ENCODE measurements around the gene TAPT1.
A peak's percentile ranks its signal among the peaks of the same experiment; 100 is the strongest.
"Not testable (repeated sequence)": the region's sequence is repeated elsewhere in the genome, so short reads cannot be mapped to it uniquely, and the experiment has no call there.

TAPT1 gene

GRCh38 chr4:16225863-16226815, at the start of gene TAPT1:
Gene TAPT1 (minus strand): TSS chr4:16226471. CDS start chr4:16226457, 14 bp downstream.
- DNase-seq (ENCODE audit: low spot score), result peak; percentile 68

DNA sequence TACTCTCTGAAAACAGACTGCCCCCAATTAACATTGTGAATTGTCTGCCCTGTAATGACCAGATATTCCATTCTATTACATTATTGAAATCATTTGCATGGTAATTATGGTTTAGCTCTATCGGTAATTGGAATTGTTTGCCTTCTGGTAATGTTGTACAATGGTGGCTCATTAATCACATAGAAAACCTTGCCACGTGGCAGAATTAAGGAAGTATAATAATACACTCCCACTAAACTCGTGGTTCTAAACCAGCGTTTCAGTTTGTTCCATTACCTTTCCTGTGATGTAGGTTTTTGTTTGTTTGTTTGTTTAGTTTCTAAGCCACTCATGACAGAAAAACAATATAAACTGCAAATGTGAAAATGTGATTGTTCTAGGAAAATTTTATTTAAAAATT, 45.1 kb upstream of the TAPT1 start:
- no peak for DNase-seq (ENCODE audit: low spot score)

DNA sequence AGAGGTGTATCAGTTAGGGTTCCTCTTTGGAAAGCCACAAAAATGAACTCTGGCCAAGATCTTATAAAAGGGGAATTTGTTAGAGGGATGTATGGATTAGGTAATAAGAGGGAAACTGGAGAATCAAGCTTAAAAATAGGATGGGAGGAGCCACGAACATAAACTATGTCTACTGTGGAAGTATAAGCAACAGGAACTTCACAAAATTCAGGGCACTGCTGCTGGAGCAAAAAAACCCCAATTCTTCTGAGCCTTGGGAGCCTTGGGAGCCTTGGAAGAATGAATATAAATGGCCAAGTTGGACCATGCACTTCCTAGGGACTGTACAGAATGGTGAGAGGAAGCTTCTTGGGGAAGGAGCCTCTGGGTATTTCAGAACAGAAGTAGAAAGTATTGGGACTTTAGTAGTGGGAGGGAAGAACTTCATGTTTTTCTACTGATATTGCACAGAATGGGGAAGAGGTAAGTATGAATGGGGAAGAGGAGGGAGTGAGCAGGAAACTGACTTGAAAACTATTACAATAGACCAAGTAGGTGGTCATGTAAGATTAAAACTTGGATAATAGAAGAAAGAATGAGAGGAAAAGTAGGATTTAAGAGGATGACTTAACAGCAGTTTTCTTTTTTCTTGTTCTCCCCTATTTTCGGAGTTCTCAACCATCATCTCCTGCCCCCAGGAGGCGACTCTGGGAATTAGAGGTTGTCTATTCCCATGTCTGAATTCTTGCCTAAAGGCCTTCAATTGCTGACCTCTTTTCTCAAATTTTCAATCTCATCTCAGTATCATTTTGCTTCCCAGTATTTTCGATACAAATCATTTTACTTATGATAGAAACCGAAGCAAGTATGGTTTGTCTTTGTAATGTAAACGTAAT, 44.4 kb upstream of the TAPT1 start:
- DNase-seq (ENCODE audit: low spot score), result no peak

GRCh38 chr4:16269742-16270453, 43.6 kb upstream of the TAPT1 start:
- DNase-seq (ENCODE audit: low spot score), result not testable (repeated sequence)

- no peak for DNase-seq (ENCODE audit: low spot score)
These were observed 43.0 kb upstream of the TAPT1 start for GRCh38 chr4:16269240-16269639.

DNA sequence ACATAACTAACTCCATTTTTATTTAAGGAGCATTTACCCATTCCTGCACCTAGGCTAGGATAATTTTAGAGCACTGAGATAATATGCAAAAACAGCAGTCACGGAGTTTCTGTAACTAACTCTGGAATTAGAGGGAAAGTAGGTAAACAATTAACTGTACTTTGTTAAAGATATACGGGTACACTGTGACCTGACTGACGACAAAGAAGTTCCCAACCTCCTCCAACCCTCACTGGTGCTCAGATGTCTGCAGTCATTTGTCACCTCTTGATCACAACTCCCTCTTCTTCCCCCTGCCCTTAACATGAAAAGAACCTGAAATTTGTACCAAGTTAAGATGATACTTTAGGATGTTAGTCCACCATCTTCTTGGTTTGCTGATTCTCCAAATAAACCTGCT, 42.0 kb upstream of the TAPT1 start:
- no peak for DNase-seq (ENCODE audit: low spot score)

- no peak for DNase-seq (ENCODE audit: low spot score)
These were observed 41.4 kb upstream of the TAPT1 start for GRCh38 chr4:16267639-16268038.

DNA sequence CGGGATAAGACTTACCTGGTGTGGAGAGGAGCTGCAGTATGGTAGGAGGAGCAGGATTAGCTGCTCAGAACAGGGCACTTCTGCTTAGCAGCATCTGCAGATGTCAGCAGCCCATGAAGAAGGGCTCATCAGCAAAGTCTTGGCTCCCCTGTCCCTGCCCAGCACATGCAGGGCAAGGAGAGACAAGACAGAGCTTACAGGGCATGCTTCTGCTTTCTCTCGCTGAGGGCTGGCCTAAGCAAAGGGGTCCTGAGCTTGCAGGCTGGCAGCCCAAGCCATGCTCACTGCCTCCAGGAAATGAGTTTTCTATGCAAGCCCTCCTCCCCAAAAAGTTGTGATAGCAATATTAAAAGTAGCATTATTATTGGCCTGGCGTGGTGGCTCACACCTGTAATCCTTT, 39.5 kb upstream of the TAPT1 start:
- no peak for DNase-seq (ENCODE audit: low spot score)

DNA sequence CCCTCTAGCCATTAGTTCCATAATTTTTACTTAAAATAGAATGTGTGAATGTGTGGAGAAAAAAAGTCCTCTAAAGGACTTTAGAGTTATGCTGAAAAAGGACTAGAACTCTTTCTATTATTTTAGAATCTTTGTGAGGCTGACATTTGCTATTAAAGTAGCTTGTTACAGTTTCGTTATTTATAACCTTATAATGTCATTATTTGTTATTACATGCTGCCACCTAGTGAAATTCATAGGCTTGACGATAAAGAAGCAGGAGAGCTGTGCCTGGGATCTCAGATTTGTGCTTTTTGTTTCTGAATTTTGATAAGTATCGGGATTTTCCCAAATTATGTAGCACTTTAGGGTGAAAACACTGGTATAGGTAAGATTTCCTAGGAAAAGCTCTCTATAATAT, 38.5 kb upstream of the TAPT1 start:
- peak; percentile 64 for DNase-seq (ENCODE audit: low spot score)

DNA sequence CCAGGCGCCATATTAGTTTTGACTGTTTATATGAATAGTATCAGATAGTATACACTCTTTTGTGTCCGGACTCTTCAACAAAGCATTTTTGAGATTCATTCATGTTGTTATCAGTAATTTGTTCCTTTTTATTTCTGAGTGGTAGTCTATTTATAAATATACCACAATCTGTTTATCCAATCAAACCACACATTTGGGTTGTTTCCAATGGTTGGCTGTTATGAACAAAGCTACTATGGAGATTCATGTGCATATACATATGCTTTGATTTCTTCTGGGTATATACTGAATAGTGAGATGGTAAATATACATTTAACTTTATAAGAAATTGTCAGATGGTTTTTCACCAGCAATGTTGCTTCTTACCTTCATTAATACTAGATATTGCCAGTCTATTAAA, 36.8 kb upstream of the TAPT1 start:
- no peak for DNase-seq (ENCODE audit: low spot score)

DNA sequence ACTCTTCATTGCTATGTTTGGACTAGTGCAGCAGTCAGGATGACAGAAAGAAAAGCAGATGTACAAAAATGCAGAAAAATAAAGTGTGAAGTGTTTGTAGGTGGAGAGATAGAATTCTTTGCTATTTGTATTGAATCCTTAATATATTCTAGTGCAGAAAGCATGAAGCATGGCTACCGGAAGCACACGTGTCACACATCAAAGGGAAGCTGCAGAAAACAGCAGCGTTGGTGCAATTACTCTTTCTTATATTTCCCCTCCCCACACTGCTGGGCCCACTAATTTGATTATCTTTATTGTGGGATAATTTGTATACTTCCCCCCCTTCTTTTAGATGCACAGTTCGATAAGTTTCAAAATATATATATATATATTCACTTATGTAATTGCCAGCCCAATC, 35.9 kb upstream of the TAPT1 start:
- DNase-seq (ENCODE audit: low spot score), result no peak

GRCh38 chr4:16261313-16261878, 35.1 kb upstream of the TAPT1 start:
- DNase-seq (ENCODE audit: low spot score), result no peak

DNA sequence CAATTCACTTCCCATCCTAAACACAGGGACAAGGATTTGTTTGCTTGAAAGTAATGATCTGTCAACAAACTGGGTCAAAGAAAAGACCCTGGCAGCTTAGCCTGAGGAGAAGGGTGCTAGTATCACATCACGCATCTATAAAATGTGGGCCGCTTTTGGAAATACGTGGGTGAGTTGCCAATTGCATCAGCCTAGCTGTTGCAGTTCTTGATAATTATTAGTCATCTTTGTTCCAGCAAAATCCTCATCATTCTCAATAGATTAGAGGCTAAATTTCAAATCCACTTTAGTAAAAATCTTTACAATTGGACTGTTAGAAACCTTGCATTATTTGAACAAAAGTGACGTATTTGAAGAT, 33.6 kb upstream of the TAPT1 start:
- DNase-seq (ENCODE audit: low spot score), result no peak

GRCh38 chr4:16259241-16259888, 33.1 kb upstream of the TAPT1 start:
- no peak for DNase-seq (ENCODE audit: low spot score)

DNA sequence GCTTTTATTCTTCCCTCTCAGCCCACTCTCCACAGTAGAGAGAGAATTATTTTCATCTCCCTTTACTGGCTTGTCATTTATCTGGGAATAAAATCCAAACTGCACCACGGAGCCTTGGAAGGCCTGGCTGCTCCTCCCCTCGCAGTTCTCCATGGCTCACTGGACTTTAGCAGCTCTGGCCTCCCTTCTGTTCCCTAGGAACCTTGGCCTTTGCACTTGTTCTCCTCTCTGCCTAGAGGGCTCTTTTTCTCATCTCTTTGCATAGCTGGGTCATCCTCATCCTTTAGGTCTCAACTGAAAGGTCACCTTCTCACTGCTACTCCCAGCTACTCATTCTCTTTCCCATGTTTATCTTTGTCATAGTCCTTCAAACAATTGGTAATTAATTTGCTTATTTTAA, 31.3 kb upstream of the TAPT1 start:
- no peak for DNase-seq (ENCODE audit: low spot score)

GRCh38 chr4:16256343-16256742, 30.1 kb upstream of the TAPT1 start:
- no peak for DNase-seq (ENCODE audit: low spot score)

GRCh38 chr4:16255730-16256129, 29.5 kb upstream of the TAPT1 start:
- no peak for DNase-seq (ENCODE audit: low spot score)

DNA sequence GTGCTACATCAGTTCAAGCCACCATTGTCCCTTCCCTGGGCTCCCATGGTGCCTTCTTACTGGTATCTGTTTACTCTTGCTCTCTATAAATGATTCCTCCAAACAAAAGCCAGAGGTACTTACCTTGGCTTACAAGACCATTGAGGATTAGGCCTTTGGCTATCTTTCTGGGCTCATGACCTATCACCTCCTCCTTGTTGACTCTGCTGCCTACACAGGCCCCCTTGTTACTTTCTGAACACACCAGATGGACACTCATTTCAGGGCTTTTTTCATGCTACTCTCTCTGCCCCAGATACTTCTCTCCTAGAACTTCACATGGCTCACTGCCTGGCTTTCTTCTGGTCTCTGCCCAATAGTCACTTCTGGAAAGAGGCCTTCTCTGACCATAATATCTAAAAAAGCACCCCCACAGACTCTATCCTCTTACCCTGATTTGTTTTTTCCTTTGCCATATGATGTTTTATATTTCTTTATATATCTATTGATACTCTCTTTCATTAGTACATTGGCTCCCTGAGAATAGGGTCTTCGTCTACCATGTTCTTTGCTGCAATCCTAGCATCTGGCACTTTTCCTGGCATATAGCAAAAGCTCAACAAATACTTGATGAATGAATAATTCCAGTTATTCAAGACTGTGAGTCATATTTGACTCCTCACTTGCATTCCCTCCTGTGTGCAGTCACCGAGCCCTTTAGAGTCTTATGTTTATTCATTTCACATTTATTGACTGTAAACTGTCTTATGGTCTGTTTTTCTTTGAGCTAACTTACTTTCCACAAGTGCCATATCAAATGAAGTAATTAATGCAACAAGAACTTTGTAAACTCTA, 27.1 kb upstream of the TAPT1 start:
- DNase-seq (ENCODE audit: low spot score), result no peak

GRCh38 chr4:16250661-16251365, 24.5 kb upstream of the TAPT1 start:
- DNase-seq (ENCODE audit: low spot score), result no peak

- DNase-seq (ENCODE audit: low spot score), result no peak
These were observed 22.3 kb upstream of the TAPT1 start for GRCh38 chr4:16248605-16249004.
